Skeletal muscle satellite cell (primary cell): ENCODE measurements around the gene IER5.

Experiments used
- H3K27me3 ChIP-seq: 2 replicates; pipeline ENCODE4 v1.7.0; 2013; ENCODE audit warnings: low read length; ENCODE audit not compliant: control insufficient read depth, insufficient read depth
- H3K36me3 ChIP-seq: 2 replicates; pipeline ENCODE4 v1.7.0; 2013; ENCODE audit warnings: mild to moderate bottlenecking, control low read depth, low read length; ENCODE audit not compliant: insufficient read depth
- H3K4me1 ChIP-seq: 2 replicates; pipeline ENCODE4 v1.7.0; 2013; ENCODE audit warnings: low read length; ENCODE audit not compliant: control insufficient read depth, insufficient read depth
- H3K4me2 ChIP-seq: 2 replicates; pipeline ENCODE4 v1.7.0; 2013; ENCODE audit warnings: mild to moderate bottlenecking, low read length
- H3K4me3 ChIP-seq: 2 replicates; pipeline ENCODE4 v1.7.0; 2013; ENCODE audit warnings: low read length
- H3K9ac ChIP-seq: 2 replicates; pipeline ENCODE4 v1.7.0; 2013; ENCODE audit warnings: mild to moderate bottlenecking, low read depth, low read length, moderate library complexity
- H3K9me3 ChIP-seq: replicated peaks from 2 replicates; pipeline ENCODE4 v1.7.0; 2013; ENCODE audit warnings: mild to moderate bottlenecking, control low read depth, low read length

Gene IER5

DNA sequence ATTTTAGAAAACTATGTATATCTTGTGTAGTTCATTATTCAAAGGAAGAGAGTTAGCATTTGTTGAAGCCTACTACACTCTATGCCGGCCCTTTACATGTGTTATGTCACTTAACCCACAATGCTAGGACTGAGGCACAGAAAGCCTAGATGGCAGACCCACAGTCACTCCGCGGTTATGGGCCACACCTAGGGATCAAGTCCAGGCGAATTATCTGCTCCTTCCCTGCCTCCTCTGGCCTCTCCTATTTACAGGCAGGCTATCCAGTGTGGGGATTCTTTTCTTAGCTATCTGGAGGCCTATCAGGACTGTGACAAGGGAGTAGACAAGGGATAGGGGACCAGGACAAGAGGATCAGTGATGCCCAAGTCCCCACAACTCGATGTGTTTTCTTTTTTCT is 33.0 kb downstream of the IER5 start:
- Histone ChIP-seq H3K9ac (no peak overlapping the region), H3K4me2 (no peak overlapping the region), H3K4me1 (peaks cover 17% of the 10 kb centered on the region), H3K9me3 (no peaks in the 10 kb centered on the region), H3K27me3 (no peaks in the 10 kb centered on the region), H3K4me3 (no peak overlapping the region), H3K36me3 (no peaks in the 10 kb centered on the region)

DNA sequence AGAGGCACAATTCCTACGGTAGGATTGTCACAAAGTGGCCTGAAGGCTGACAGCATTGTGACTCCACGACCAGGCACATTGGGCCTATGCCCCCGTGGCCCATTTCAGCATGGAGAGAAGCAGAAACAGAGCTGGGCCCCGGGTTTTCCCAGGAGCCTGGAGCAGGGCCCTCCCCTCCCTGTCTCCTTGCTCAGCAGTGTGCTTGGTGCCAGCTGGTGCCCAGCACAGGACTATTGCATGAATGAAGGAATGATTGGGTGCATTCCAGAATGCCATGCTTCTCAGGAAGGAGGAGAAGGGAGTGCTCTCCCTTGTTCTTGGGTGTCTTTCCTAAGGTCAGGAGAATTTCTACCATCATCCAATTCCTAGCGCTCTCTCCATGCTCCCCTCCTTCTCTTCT is 33.7 kb downstream of the IER5 start:
- H3K27me3 ChIP-seq, result no peaks in the 10 kb centered on the region
- H3K4me3 ChIP-seq, result no peak overlapping the region
- no peak overlapping the region for H3K9ac ChIP-seq
- no peak overlapping the region for H3K4me2 ChIP-seq
- no peaks in the 10 kb centered on the region for H3K36me3 ChIP-seq
- H3K4me1 ChIP-seq, result peaks cover 17% of the 10 kb centered on the region
- H3K9me3 ChIP-seq, result no peaks in the 10 kb centered on the region

DNA sequence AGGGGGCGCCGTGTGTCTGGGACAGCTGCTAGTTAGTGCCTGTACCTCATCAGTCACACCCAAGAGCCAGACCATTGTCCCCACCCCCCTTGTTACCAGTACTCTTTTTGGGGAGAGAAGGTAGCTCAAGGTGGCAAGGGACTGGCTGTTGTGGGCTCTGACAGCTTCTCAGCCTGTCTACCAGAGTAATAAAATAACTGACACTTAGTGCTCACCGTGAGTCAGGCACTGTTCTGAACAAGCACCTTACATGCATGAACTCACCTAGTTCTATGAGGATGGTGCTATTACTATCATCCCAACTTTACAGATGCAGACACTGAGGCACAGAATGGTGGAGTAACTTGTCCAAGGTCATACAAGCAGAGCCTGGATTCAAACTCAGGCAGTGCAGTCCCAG is 34.7 kb downstream of the IER5 start:
- H3K9ac ChIP-seq, result no peak overlapping the region

DNA sequence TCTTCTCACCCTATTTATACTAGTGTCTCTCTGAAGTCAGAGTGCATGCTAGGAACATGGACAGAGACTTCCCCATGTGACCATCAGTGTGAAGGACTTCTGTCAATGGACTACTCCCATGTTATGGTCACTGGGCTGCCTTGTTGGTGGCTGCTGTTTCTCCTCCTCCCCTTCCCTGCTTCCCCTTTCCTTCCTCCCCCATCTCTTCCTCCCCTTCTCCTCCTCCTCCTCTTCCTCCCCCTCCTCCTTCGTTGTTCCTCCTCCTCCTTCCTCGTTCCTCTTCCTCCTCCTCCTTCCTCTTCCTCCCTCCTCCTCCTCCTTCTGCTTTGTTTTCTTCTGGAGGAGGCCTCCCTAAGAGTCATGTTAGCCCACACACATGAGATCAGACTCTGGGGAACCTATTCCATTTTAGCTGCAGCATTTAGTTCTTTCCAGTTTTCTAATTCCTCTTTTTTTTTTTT is 35.8 kb downstream of the IER5 start:
- Histone ChIP-seq H3K4me3 (no peak overlapping the region), H3K27me3 (no peaks in the 10 kb centered on the region), H3K4me2 (no peak overlapping the region), H3K36me3 (no peaks in the 10 kb centered on the region), H3K9ac (no peak overlapping the region), H3K4me1 (peaks cover 27% of the 10 kb centered on the region), H3K9me3 (no peaks in the 10 kb centered on the region)

More for the DNA sequence above, 34.7 kb downstream of the IER5 start:
- no peaks in the 10 kb centered on the region for H3K36me3 ChIP-seq
- H3K4me2 ChIP-seq, result no peak overlapping the region
- no peak overlapping the region for H3K4me3 ChIP-seq
- peaks cover 20% of the 10 kb centered on the region for H3K4me1 ChIP-seq
- no peaks in the 10 kb centered on the region for H3K27me3 ChIP-seq
- no peaks in the 10 kb centered on the region for H3K9me3 ChIP-seq

DNA sequence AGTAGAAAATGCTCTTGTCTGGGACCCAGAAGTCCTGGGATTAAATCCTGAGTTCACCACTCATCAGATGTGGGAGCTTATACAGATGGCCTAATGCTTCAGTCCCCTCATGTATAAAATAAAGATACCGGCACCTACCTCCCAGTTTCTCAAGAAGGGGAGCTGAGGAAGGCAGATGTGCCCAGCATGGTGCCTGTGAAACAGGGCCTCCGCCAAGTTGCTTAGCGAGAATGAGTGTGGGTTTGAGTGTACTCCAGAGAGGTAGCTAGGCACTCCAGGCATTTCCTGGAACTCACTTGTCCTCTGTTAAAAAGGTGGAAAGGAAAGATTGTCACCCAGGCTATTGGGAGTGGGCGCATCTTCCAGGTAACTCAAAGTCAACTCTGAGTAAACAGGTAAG is 37.8 kb downstream of the IER5 start:
- Histone ChIP-seq H3K4me1 (peaks cover 21% of the 10 kb centered on the region), H3K27me3 (no peaks in the 10 kb centered on the region), H3K9ac (no peak overlapping the region), H3K36me3 (no peaks in the 10 kb centered on the region), H3K9me3 (no peaks in the 10 kb centered on the region), H3K4me3 (no peak overlapping the region), H3K4me2 (no peak overlapping the region)

DNA sequence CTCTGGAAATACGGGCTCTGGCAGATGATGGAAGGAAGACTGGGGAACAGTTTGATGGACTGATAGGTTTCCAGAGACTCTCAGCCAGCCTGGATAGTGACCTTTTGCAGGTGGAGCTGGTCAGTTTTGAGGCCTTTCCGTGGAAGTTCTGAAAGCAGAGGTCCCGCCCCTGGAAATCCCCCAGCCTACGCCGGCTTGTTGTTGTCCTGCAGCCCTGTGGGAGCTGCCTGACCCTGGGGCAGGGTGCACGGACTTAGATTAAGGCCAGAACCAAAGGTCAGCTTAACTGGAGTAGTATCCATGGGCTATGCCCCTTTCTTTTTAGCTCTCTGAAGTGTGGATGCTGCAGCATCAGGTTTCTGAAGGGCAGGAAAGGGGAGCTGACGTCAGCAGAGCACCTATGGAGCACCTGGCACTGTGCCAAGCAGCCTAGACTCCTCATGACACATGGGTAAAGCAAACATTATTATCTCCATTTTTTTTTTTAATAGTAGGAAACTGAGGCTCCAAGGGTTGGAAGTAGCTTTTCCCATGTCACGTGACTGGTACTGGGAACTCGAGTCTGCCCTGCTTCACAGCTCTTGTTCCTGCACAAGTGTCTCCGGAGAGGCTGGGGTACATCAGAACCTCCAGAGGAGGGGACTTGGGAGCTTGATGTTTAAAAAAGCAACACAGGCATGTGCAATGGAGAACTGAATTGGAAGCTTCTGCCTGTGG is 38.5 kb downstream of the IER5 start:
- Histone ChIP-seq H3K9ac (no peak overlapping the region), H3K36me3 (no peaks in the 10 kb centered on the region), H3K4me2 (no peak overlapping the region), H3K9me3 (no peaks in the 10 kb centered on the region), H3K4me3 (no peak overlapping the region), H3K4me1 (peaks cover 21% of the 10 kb centered on the region), H3K27me3 (no peaks in the 10 kb centered on the region)

DNA sequence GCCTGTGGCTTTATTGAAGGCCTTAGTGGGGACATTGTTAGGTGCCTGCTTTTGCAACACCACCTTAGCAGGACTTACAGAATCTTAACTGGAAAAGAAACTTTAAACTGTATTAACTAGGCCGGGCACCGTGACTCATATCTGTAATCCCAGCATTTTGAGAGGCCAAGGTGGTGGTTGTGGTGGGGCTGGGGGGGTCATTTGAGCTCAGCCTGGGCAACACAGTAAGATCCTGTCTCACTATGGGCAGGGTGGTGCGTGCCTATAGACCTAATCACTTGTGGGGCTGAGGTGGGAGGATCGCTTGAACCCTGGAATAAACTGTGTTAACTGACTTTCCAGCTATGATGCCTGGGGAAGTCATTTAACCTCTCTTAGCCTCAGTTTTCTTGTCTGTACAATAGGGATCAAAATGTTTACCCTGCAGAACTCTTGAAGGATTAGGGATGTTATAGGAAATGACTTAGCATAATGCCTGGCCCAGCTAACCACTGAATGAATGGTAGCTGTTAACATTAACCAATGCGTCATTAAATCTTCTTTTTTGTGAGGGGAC is 39.5 kb downstream of the IER5 start:
- Histone ChIP-seq H3K9ac (no peak overlapping the region), H3K4me3 (no peak overlapping the region), H3K27me3 (no peaks in the 10 kb centered on the region), H3K4me2 (no peak overlapping the region), H3K9me3 (no peaks in the 10 kb centered on the region), H3K36me3 (no peaks in the 10 kb centered on the region), H3K4me1 (peaks cover 21% of the 10 kb centered on the region)

DNA sequence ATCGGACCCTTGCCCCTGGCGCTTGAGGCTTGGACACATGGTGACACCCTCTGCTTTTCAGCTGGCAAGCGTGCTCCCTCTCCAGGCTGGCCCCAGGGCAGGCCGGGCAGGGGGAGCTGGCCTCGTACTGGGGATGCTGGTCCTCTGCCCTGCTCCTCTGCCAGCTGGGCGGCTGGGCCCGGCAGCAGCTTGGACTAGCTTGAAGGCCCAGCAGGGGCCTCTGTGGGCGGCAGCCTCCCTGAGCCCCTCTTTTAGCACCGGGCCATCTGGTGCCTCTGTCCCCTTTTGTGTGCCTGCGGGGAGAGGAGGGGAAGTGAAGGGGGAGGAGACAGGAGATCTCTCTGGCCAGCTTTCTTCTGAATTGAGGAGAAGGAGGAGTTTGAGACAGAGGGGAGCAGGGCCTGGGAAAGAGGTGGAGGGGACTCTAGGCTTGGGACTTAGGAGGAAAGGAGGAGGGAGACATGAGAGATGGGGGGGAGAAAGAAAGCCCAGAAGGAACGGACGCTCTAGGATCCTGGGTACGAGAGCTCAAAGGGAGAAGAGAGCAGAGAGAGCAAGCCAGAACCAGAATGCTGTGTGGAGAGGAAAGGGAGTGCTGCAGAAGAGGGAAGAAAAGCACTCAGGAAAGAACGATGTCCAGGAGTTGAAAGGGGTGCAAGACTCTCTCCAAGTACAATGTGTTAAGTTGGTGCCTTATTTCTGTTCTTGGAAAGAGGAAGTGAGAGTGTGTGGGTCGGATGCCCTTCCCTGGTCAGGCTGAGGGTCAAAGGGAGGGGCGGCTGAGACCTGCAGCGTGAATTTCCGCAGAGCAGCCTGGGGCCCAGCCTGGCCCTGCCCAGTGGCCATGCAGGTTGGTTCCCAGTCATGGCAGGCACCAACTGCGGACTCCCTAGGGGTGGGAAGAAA is 40.3 kb downstream of the IER5 start:
- H3K36me3 ChIP-seq, result no peaks in the 10 kb centered on the region
- H3K4me1 ChIP-seq, result peaks cover 21% of the 10 kb centered on the region
- H3K9me3 ChIP-seq, result no peaks in the 10 kb centered on the region
- no peaks in the 10 kb centered on the region for H3K27me3 ChIP-seq
- peak overlapping the region; percentile 12 for H3K9ac ChIP-seq
- H3K4me2 ChIP-seq, result no peak overlapping the region
- H3K4me3 ChIP-seq, result no peak overlapping the region

DNA sequence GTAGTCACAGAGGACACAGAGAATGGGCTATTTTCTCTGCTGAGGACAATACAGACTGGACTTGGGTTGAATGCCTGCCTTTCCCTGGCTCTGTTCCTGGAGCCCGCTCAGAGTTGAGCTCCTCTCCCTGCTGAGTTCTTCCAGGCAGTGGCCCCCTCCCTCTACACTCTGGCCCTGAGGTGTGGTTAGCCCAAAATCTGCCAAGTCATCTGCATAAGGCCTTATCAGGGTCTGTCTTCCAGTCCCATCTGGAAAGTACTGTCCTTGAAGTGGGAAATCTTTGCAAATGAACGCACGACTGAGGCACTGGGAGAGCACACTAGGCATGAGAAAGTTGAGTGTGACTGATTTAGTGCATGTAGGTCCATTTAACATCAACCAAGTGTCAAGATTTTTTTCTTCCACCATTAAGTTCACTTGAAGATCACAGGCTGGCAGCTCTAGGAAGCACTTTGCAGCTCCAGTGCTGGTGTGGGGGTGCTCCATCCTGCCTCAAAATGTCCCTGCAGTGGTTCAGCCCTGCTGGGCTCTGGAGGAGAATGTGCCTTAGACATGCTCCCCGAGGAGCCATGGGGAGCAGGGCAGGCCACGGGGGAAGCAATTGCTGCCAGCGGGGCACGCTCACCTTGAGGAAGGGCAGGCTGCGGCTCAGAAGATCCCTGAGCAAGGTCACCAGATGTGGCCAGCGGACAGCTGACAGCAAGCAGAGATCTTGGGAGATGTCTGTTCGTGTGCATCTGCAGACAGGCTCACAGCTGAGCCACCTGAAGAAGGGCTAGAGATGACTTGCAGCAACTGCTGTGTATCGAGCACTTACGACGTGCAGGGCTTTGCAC is 41.5 kb downstream of the IER5 start:
- Histone ChIP-seq H3K27me3 (no peaks in the 10 kb centered on the region), H3K36me3 (no peaks in the 10 kb centered on the region), H3K9ac (no peak overlapping the region), H3K4me2 (no peak overlapping the region), H3K4me3 (no peak overlapping the region), H3K4me1 (peaks cover 27% of the 10 kb centered on the region), H3K9me3 (no peaks in the 10 kb centered on the region)

DNA sequence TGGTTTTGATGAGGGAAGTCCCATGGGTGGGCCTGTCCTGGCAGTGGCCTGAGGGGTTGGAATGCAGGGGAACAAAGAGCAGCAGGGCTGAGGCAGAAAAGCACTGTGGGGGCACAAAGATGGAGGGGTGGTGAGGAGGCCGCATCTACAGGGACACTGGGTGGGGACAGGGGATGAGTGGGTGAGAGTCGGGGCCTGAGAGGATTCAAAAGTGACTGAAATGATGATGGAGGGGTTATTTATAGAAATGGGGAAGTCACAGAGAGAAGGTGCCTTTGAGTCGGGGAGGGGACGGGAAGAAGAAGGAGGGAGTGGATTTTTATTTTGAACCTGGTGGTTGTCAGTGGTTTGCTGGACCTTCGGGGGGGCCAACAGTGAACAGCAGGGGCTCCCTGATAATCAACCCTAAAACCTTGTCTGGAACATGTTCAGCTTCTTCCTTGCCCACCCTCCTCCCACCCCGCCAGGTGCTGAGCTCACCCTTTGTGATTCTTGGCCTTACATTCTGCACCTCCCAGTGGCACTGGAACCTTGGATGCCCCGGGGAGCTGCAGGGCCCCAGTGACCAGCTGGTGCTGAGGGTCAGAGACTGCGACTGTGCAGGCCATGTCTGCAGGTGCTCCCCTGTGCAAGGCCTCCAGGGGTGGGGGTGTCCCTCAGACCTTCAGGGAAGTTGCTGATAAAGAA is 42.9 kb downstream of the IER5 start:
- peaks cover 41% of the 10 kb centered on the region for H3K4me1 ChIP-seq
- H3K36me3 ChIP-seq, result no peaks in the 10 kb centered on the region
- H3K9ac ChIP-seq, result no peak overlapping the region

More for the DNA sequence above, 42.9 kb downstream of the IER5 start:
- no peak overlapping the region for H3K4me3 ChIP-seq
- H3K9me3 ChIP-seq, result no peaks in the 10 kb centered on the region
- no peak overlapping the region for H3K4me2 ChIP-seq
- no peaks in the 10 kb centered on the region for H3K27me3 ChIP-seq
